ENCODE measurements around the gene HYAL3.

DNA sequence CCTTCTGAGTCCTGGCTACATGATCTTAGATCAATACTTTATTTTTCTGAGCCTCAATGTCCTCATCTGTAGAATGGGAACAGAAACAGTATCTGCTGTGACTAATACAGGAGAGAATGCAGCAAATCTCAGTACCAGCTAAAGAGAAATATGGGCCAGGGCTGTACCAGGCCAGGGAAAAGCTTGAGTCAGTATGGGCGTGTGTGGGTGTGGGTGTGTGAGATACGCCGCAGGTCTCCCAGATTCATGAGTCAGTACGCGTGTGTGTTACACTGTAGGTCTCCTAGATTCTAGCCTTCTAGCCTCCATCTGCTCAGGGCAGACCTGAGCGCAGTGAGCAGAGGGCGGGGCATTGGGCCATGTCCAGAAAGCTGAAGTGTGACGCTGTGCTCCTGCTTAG lies 48.0 kb downstream of the HYAL3 start:
- TF ChIP-seq, protein P1, sequence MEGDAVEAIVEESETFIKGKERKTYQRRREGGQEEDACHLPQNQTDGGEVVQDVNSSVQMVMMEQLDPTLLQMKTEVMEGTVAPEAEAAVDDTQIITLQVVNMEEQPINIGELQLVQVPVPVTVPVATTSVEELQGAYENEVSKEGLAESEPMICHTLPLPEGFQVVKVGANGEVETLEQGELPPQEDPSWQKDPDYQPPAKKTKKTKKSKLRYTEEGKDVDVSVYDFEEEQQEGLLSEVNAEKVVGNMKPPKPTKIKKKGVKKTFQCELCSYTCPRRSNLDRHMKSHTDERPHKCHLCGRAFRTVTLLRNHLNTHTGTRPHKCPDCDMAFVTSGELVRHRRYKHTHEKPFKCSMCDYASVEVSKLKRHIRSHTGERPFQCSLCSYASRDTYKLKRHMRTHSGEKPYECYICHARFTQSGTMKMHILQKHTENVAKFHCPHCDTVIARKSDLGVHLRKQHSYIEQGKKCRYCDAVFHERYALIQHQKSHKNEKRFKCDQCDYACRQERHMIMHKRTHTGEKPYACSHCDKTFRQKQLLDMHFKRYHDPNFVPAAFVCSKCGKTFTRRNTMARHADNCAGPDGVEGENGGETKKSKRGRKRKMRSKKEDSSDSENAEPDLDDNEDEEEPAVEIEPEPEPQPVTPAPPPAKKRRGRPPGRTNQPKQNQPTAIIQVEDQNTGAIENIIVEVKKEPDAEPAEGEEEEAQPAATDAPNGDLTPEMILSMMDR (IDR thresholded peaks at IDR 0.05), result no peak
- TF ChIP-seq POLR2A (IDR thresholded peaks at IDR 0.05) (no peak), POLR2AphosphoS5 (IDR thresholded peaks at IDR 0.05) (peak in 1 of 3 donors; percentile 46), EP300 (IDR thresholded peaks at IDR 0.05) (no peak)
